Endothelial cell of umbilical vein (primary cell): Measurements from ENCODE around the gene SMIM44. TPM values are rescaled to one million over a fixed set of nuclear protein-coding genes. Genes with fewer than 3 reads are reported as not detected.

Experiments
- BruUV-seq: library from RNA; stranded (reverse); fragments of 400-500 nt; replicated peaks from 2 replicates; lab custom pipeline; 2021; lab: Mats Ljungman, UMichigan
- CTCF ChIA-PET: fragments of 300-600, 350-600 bp; sonication (Branson Sonifier 250); formaldehyde crosslinking; loops from one replicate; lab custom pipeline; 2021; ENCODE audit warnings: antibody characterized with exemption, inconsistent platforms; lab: Charles Lee
- POLR2A ChIA-PET: fragments of 300-600, 350-600 bp; sonication (Branson Sonifier 250); formaldehyde crosslinking; loops from one replicate; lab custom pipeline; 2021; ENCODE audit warnings: antibody characterized with exemption, inconsistent platforms; lab: Charles Lee
- DNase-seq: peaks from one replicate; pipeline ENCODE4 v3.0.0-alpha.2; 2011; ENCODE audit warnings: low read depth, low spot score
- FAIRE-seq: peaks from 2 replicates; lab custom pipeline; 2011; peaks lifted over from hg19 to GRCh38; lab: Jason Lieb, UNC
- H2AFZ ChIP-seq: 2 replicates; pipeline ENCODE4 v1.6.0; 2012; ENCODE audit warnings: low read depth, low read length, control low read depth, inconsistent platforms
- H3K27ac ChIP-seq: 2 replicates; pipeline ENCODE4 v1.5.1; 2011; ENCODE audit warnings: low read depth, mild to moderate bottlenecking, control low read depth, low read length, moderate library complexity; ENCODE audit not compliant: insufficient read depth
- H3K27me3 ChIP-seq, 2 experiments: 2 replicates each; pipeline versions ENCODE4 v1.6.0 to v1.6.1; 2011; ENCODE audit warnings: low read length in 2 of 2, mixed read lengths in 1 of 2; ENCODE audit not compliant: control insufficient read depth in 2 of 2, insufficient read depth in 2 of 2
- H3K36me3 ChIP-seq, 2 experiments: 2 replicates in 1 of 2; 3 replicates in 1 of 2; pipeline ENCODE4 v1.5.1; 2011; ENCODE audit warnings: low read length in 2 of 2, mild to moderate bottlenecking in 1 of 2, moderate library complexity in 1 of 2; ENCODE audit not compliant: control insufficient read depth in 2 of 2, insufficient read depth in 2 of 2; ENCODE audit errors: extremely low read depth in 1 of 2
- H3K4me1 ChIP-seq: 3 replicates; pipeline ENCODE4 v1.5.1; 2011; ENCODE audit warnings: mild to moderate bottlenecking, low read length; ENCODE audit not compliant: control insufficient read depth, insufficient read depth; ENCODE audit errors: extremely low read depth
- H3K4me2 ChIP-seq: 2 replicates; pipeline ENCODE4 v1.6.1; 2011; ENCODE audit warnings: low read length, control low read depth, mixed read lengths; ENCODE audit not compliant: insufficient read depth
- H3K4me3 ChIP-seq, 3 experiments: fragments of 200-600 bp in 1 of 3; sonication (generic), shearing (Covaris generic) in 1 of 3; replicated peaks in 1 of 3; 2 replicates each; pipeline ENCODE4 v1.5.1; 2011 to 2016; ENCODE audit warnings: control low read depth in 3 of 3, low read length in 3 of 3, mild to moderate bottlenecking in 2 of 3, inconsistent platforms in 1 of 3, low read depth in 1 of 3, moderate library complexity in 1 of 3; ENCODE audit not compliant: insufficient read depth in 1 of 3
- H3K79me2 ChIP-seq: 2 replicates; pipeline ENCODE4 v1.6.0; 2012; ENCODE audit warnings: low read length, inconsistent platforms; ENCODE audit not compliant: control insufficient read depth, insufficient read depth
- H3K9ac ChIP-seq: replicated peaks from 2 replicates; pipeline ENCODE3; 2011; ENCODE audit warnings: low read length, control low read depth; ENCODE audit not compliant: insufficient read depth; ENCODE audit errors: extremely low read depth
- H3K9me1 ChIP-seq: replicated peaks from 3 replicates; pipeline ENCODE4 v1.6.0; 2011; ENCODE audit warnings: mild to moderate bottlenecking, low read length; ENCODE audit not compliant: control insufficient read depth, insufficient read depth; ENCODE audit errors: extremely low read depth
- H3K9me3 ChIP-seq: replicated peaks from 2 replicates; pipeline ENCODE4 v1.5.1; 2012; ENCODE audit warnings: low read length, inconsistent platforms; ENCODE audit not compliant: control insufficient read depth, insufficient read depth
- H4K20me1 ChIP-seq: replicated peaks from 2 replicates; pipeline ENCODE3; 2011; ENCODE audit warnings: mild to moderate bottlenecking, low read length; ENCODE audit not compliant: control insufficient read depth, insufficient read depth; ENCODE audit errors: extremely low read depth
- CTCF ChIP-seq, 2 donors: IDR thresholded peaks; 1 replicate in 1 of 2; 2 replicates in 1 of 2; pipeline ENCODE4 v1.5.1; 2011; ENCODE audit warnings: low read length in 2 of 2, mild to moderate bottlenecking in 2 of 2, moderate library complexity in 2 of 2, control low read depth in 1 of 2, inconsistent platforms in 1 of 2, low read depth in 1 of 2; ENCODE audit not compliant: insufficient read depth in 1 of 2; ENCODE audit errors: extremely low read depth in 1 of 2
- EZH2 ChIP-seq: IDR thresholded peaks from 2 replicates; pipeline ENCODE4 v1.6.1; 2012; ENCODE audit warnings: borderline replicate concordance, low read depth, mild to moderate bottlenecking, moderate library complexity, low read length, inconsistent platforms; ENCODE audit not compliant: severe bottlenecking
- FOS ChIP-seq: IDR thresholded peaks from 2 replicates; pipeline ENCODE4 v1.6.1; 2011; ENCODE audit warnings: mild to moderate bottlenecking, low read length, moderate library complexity, borderline replicate concordance; ENCODE audit not compliant: insufficient read depth
- GATA2 ChIP-seq: IDR thresholded peaks from 2 replicates; pipeline ENCODE4 v1.7.0; 2011; ENCODE audit warnings: low read depth, mild to moderate bottlenecking, moderate library complexity, mixed read lengths, low read length; ENCODE audit not compliant: insufficient read length, insufficient read depth
- JUN ChIP-seq: IDR thresholded peaks from 2 replicates; pipeline ENCODE4 v1.6.1; 2011; ENCODE audit warnings: borderline replicate concordance, low read depth; ENCODE audit not compliant: insufficient read length, insufficient read depth
- MAX ChIP-seq: IDR thresholded peaks from 2 replicates; pipeline ENCODE4 v1.6.1; 2011; ENCODE audit not compliant: insufficient read depth, insufficient read length
- MYC ChIP-seq: IDR thresholded peaks from one replicate; pipeline ENCODE4 v1.6.1; 2011; ENCODE audit warnings: mild to moderate bottlenecking, low read depth, low read length
- POLR2A ChIP-seq: IDR thresholded peaks from 2 replicates; pipeline ENCODE4 v1.6.1; 2012; ENCODE audit warnings: low read depth, mild to moderate bottlenecking, control low read depth, low read length
- POLR2AphosphoS5 ChIP-seq: IDR thresholded peaks from 2 replicates; pipeline ENCODE4 v1.6.1; 2012; ENCODE audit warnings: low read depth, mild to moderate bottlenecking, control low read depth, low read length, moderate library complexity; ENCODE audit not compliant: insufficient read depth
- dilution Hi-C: fragments of 300-500 bp; cut with MboI; formaldehyde crosslinking; loops from one replicate; pipeline ENCODE4 v1.15.0; 2019; ENCODE audit warnings: low sequenced_read_pairs; ENCODE audit not compliant: extremely low pct_ligation_motif_present
- intact Hi-C: fragments of 100-400 bp; cut with micrococcal nuclease; formaldehyde crosslinking; loops from one replicate; pipeline ENCODE4 v1.10.0; 2022
- polyA plus RNA-seq, 4 experiments: library from polyadenylated mRNA; depleted of rRNA in 3 of 4; stranded (reverse) in 3 of 4; unstranded in 1 of 4; fragments of >200 nt; gene quantifications; 2 replicates each; pipeline versions ENCODE4 v1.2.1 to v1.2.3, GENCODE V29; 2011 to 2012; ENCODE audit warnings: missing spikeins in 1 of 4
- total RNA-seq: library from RNA; stranded (reverse); gene quantifications from 2 replicates; pipeline ENCODE4 v1.2.3, GENCODE V29; 2021

The SMIM44 gene
- total and polyA plus RNA-seq, 2 donors (not counting 3 experiments of a cell fraction or from before 2014, with no cell fraction given) = not detected

- H2AFZ ChIP-seq = no peak overlapping the region
- BruUV-seq = no TSS peak
- H3K9me3 ChIP-seq = no peaks in the 10 kb centered on the region
- no peaks in the 10 kb centered on the region for H3K27me3 ChIP-seq
- FAIRE-seq = peak; percentile 8
- CTCF ChIA-PET = interaction anchor here (1.3 kb wide), 2 partner anchors 141 to 162 kb away, joined by 4 read pairs; no protein-coding TSS in a partner anchor
- no peak overlapping the region for H3K27ac ChIP-seq
- no peaks in the 10 kb centered on the region for H3K79me2 ChIP-seq
- H3K4me1 ChIP-seq = no peaks in the 10 kb centered on the region
- intact Hi-C loops = no loop called here
- no peak overlapping the region for H3K4me2 ChIP-seq
- no peak overlapping the region for H3K9ac ChIP-seq
- TF ChIP-seq POLR2A (no peak), POLR2AphosphoS5 (no peak), MAX (no peak)
- H3K4me3 ChIP-seq = no peak overlapping the region
- no peak for DNase-seq
- H3K9me1 ChIP-seq = no peaks in the 10 kb centered on the region
- POLR2A ChIA-PET = no interaction called here
- H4K20me1 ChIP-seq = no peaks in the 10 kb centered on the region
- dilution Hi-C loops = no loop called here
- H3K36me3 ChIP-seq = peaks cover 0 to 8% of the 10 kb centered on the region in 2 experiments
Measured at GRCh38 chr19:3466635-3467034, 16.6 kb downstream of the SMIM44 start.

GRCh38 chr19:3465552-3465951, 17.7 kb downstream of the SMIM44 start:
- ChIA-PET CTCF (interaction anchor here (0.6 to 1.3 kb wide), 4 partner anchors 20 to 161 kb away, joined by 3 to 4 read pairs (median 4); no protein-coding TSS in a partner anchor), POLR2A (no interaction called here)
- dilution Hi-C loops = no loop called here
- no peak for TF ChIP-seq MAX
- no peak for TF ChIP-seq FOS
- no peak for TF ChIP-seq JUN
- TF ChIP-seq POLR2AphosphoS5 = no peak
- TF ChIP-seq EZH2 = no peak
- no peak for TF ChIP-seq CTCF (IDR thresholded peaks at IDR 0.05; ENCODE audit: extremely low read depth in 1 of 2, insufficient read depth in 1 of 2, low read depth in 1 of 2, low read length in 2 of 2)
- no peak for TF ChIP-seq POLR2A
- no peak for TF ChIP-seq MYC
- TF ChIP-seq GATA2 = no peak
- Histone ChIP-seq H3K27me3 (no peaks in the 10 kb centered on the region), H3K9ac (no peak overlapping the region), H3K9me1 (no peaks in the 10 kb centered on the region), H2AFZ (no peak overlapping the region), H3K36me3 (peaks cover 0 to 8% of the 10 kb centered on the region in 2 experiments), H4K20me1 (no peaks in the 10 kb centered on the region), H3K9me3 (no peaks in the 10 kb centered on the region), H3K4me3 (no peak overlapping the region), H3K27ac (no peak overlapping the region), H3K4me2 (no peak overlapping the region), H3K4me1 (no peaks in the 10 kb centered on the region), H3K79me2 (no peaks in the 10 kb centered on the region)
- FAIRE-seq = no peak
- intact Hi-C loops = no loop called here
- BruUV-seq = no TSS peak
- no peak for DNase-seq
